OCI-LY7 (cell line): ENCODE data around the gene WWTR1.

Experiments used
- EZH2phosphoT487 ChIP-seq: fragments of 200-600 bp; sonication (generic); IDR thresholded peaks from 2 replicates; pipeline ENCODE4 v1.6.1; 2018; ENCODE audit warnings: low read depth, borderline replicate concordance, mild to moderate bottlenecking, mixed run types, antibody characterized with exemption, low read length, moderate library complexity, mixed read lengths
- TF ChIP-seq, protein P1 (sequence below): fragments of 200-600 bp; sonication (generic); conservative IDR thresholded peaks from 2 replicates; pipeline ENCODE4 v1.5.1; 2014; ENCODE audit warnings: mild to moderate bottlenecking, antibody characterized with exemption, low read length, moderate library complexity, mixed read lengths

DNA sequence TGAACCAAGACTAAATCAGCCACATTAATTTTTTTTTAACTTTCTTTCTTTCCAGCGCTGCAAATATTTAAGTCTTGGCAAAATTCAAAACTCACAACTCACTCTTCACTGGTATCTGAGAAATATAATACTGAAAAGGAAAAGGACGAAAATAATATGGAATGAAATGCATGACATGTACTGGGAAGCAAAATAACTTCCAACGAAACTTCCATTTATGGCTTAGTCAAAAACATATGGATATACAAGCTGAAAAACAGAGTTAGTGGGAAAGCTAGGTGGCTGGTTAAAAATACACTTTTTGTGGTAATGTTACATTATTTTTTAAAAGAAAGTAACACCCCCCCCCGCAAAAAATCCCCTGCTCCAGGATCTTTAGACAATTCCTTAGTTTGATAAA lies 97.2 kb downstream of the WWTR1 start:
- TF ChIP-seq, protein P1, sequence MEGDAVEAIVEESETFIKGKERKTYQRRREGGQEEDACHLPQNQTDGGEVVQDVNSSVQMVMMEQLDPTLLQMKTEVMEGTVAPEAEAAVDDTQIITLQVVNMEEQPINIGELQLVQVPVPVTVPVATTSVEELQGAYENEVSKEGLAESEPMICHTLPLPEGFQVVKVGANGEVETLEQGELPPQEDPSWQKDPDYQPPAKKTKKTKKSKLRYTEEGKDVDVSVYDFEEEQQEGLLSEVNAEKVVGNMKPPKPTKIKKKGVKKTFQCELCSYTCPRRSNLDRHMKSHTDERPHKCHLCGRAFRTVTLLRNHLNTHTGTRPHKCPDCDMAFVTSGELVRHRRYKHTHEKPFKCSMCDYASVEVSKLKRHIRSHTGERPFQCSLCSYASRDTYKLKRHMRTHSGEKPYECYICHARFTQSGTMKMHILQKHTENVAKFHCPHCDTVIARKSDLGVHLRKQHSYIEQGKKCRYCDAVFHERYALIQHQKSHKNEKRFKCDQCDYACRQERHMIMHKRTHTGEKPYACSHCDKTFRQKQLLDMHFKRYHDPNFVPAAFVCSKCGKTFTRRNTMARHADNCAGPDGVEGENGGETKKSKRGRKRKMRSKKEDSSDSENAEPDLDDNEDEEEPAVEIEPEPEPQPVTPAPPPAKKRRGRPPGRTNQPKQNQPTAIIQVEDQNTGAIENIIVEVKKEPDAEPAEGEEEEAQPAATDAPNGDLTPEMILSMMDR: no peak
- TF ChIP-seq EZH2phosphoT487: no peak
